Measurements from ENCODE around the gene PROM1.
A peak's percentile ranks its signal among the peaks of the same experiment; 100 is the strongest.

Gene PROM1

DNA sequence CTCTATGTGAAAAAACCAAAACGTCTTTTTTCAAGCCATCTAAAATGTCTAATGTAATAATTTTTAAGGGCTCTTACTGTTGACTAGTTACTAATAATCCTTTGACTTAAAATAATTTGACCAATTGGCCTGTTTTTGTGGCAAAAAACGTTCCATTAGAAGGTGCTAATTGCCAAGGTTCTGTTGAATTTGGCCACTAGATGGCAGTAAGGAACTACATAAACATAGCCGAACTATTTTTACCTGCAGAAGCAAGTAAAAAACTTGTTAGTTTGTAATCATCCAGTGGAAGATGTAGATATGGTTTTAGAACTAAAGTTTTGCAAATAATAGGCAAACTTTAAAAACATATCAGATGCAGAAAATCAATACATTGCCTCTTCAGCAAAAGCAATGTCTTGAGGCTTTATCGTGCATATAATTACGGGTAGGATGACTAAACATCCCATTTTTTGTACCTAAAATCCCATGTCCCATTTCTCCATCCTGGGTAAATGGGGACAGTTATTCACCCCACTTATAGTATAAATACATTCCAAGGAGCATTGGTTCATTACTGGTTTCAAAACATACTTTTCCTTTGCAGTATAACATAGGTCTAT lies 57.6 kb downstream of the PROM1 start:
- peak; percentile 43 for DNase-seq

DNA sequence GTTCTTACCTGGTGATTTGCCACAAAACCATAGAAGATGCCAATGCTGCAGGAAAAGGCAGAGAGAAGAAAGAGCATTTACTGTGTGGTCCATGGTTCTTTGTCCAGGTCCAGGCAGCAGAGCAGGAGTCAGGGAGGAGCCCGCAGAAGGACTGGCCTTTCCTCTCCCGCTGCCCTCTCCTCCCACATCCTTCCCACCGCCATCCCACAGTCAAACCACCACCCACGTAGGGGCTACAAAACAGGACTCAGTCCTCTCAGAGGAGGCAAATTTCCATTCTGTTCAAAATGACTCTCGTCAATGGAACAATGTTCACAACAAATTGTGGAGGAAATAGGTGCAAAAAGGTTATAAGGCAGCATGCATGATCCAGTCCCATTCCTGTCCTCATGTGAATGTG lies 58.6 kb downstream of the PROM1 start:
- no peak for DNase-seq

DNA sequence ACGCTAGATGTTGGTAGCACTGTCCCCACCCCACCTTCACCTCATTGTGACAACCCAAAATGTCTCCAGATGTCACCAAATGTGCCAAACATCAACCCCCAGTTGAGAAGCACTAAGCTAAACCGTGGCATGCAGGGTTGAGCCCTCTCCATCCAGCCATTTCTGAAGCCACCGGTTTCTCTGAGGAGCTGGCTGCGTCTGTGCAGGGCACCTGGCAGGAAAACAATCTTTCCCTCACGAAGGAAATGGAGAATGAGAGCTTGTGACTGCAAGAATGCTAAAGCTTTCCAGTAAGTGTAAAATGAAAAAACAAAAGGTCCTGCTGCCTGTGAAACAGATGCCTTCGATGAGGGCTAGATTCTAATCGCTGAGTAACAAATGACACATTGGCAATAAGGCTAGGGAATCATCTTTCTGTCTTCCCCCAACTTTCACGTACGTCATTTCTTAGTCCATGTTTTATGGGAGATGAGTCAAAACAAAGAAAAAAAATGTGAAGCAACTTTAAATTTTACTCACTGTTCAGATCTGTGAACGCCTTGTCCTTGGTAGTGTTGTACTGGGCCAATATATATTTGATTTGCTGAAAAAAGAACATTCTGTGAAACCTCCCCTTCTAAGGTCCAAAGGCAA lies 59.9 kb downstream of the PROM1 start:
- DNase-seq: no peak

DNA sequence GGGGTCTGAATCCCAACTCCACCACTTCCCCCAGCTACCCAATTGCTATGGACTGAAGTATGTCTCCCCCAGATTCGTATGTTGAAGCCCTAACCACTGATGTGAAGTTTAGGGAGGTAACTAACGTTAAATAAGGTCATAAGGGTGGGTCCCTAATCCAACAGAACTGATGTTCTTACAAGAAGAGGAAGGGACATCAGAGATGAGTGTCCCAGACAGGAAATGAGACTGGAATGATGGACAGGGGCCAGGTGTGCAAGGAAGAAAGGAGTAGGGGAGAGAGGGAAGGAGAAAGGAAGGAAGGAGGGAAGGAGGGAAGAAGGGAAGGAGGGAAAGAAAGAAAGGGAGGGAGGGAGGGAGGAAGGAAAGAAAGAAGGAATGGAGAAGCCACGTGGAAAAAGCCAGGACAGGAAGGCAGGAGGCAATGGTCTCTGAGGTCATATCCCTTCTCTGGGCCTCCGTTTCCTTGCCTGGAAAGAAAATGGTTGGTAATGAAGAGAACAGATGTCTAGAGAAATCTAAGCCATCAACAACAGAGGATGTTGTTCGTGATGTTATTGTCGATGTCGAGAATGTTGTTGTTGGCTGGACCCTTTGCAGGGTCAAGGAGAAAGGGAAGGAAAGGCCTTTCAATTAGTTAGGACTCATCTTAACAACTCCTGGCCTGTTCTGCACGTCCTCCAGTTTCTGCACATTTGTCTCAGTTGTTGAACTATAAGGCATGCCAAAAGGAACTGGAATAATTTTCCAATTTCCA lies 61.8 kb downstream of the PROM1 start:
- no peak for DNase-seq

DNA sequence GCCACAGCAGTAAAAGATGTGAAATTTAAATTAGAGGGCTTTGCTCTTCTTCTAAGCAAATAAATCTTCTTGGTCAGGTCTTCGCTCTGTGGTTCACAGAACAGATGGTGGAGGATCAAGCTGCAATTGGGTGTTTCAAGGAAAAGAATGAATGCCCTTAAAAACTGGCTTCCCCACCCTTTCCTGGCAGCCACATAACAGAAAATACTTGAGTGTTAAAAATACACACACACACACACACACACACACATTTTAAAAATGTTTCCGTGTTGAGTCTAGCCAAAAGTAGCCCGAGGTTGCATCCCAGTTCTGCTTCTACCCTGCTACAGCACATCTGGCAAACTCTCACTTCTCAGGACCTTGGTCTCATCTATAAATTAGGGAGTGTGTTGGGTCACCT lies 64.2 kb downstream of the PROM1 start:
- DNase-seq: no peak

DNA sequence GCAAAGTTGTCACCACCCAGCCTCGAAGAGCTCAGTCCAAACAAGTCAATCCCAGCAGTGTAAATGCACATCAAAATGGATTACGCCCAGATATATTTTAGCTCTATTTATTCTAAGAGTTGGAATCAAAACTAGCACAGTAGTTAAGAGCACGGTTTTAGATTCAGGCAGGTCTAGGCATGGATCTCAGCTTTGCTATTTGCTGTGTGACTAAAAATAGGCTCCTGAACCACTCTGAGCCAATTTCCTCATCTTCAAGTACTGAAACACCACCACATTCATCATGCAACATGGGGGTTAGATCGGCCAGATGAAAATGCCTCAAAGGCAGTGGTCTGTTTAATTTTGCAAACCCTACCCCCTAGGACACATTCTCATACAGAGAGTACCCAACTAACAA lies 65.0 kb downstream of the PROM1 start:
- DNase-seq: no peak

DNA sequence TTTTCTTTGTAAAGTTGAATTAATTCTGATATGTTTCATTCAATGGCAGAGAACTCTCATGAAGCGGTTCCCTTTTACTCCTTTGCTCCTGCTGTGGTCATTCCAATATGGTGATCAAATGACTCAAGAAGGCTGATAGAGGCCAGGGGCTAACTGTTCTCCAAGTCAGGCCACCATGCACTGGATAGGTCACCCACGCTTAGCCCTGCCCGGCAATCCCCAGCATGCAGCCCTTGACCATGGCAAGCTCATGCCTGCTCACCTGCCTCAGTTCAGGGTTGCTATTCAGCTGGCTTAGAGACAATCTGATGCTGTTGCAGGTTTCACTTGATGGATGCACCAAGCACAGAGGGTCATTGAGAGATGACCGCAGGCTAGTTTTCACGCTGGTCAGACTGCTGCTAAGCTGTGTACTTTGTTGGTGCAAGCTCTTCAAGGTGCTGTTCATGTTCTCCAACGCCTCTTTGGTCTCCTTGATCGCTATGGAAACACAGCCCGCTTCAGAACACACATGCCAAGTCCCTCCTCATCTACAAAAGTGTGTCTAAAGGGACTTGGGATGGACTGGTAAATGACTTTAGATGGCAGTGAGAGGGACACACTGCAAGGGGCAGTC lies 65.7 kb downstream of the PROM1 start:
- no peak for DNase-seq

DNA sequence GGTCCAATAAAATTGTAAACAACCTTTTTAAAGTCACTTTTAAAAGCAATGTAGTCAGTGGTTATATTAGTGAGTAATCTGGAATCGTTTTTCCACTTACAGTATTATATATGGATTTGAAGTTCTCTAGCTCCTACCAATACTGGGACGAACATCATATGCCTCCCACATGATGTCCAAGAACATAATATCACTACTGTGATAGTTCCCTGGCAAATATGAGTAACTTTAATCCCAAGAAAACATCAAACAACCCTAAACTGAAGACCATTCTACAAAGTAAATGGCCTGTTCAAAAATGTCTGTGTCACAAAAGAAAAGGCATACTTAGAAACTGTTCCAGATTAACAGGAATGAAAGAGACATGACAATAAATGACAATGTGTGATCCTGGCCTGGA lies 67.3 kb downstream of the PROM1 start:
- DNase-seq: no peak

DNA sequence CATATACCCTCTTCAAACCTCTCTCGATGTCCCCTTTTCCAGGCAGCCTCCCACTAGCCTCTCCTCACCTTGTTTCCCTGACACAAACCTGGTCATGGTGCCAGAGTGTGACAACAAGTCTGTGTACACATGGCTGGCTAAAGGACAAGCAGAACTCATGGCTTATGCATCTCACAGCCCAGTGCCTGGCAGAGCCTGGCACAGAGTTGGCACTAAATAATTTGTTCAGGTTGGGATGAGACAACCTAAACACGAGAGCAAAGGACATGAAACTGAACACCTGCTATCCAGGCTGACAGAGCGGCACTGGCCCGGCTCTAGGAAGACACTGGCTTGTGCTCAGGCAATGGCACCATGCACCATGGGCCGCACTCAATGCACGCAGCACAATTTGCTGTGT lies 72.7 kb downstream of the PROM1 start:
- DNase-seq: no peak

DNA sequence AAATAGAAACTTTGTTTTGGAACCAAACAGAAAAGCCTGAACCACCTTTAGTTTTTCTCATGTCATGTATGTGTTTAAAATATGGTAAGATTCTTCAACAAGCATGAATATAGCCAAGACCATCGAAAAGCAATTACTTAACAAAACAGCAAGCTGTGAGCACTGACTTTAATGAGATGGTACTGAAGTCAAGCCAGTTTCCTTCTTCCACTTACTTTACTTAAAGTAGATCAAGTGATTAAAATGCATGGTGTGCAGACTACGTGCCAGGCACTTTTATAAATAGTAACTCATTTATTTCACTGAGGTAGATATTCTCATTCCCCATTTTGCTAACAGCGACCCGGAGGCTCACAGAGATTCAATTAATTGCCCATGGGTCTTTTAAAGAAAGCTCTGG lies 74.7 kb downstream of the PROM1 start:
- DNase-seq: no peak

DNA sequence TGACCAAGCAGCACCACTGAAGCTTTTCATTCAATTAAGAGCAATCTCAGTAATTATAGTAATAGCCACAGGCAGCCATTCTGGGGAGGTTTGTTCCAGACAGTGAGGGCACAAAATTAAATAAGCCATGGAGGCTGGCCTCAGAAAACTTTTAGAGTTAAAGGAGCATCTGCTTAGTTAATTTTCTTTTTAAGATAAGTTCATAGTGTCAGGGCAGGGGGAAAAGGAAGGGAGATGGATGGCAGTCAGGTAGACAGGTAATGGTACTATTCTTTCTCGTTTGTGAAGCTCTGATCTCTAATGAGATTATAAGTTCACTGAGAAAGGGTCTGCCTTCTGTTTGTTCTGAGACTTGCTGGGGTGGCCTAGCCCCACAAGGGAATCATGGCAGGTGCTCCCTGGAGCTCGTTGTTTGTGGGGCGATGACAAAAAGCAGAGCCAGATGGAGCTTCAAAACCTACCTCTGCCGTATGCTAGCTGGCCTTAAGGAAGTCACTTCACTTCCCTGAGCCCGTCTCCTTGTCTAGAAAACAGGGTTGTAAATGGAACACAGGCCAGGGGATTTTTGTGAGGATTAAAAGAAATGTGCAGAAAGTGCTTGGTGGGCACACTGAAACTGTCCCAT lies 76.2 kb downstream of the PROM1 start:
- DNase-seq: no peak

DNA sequence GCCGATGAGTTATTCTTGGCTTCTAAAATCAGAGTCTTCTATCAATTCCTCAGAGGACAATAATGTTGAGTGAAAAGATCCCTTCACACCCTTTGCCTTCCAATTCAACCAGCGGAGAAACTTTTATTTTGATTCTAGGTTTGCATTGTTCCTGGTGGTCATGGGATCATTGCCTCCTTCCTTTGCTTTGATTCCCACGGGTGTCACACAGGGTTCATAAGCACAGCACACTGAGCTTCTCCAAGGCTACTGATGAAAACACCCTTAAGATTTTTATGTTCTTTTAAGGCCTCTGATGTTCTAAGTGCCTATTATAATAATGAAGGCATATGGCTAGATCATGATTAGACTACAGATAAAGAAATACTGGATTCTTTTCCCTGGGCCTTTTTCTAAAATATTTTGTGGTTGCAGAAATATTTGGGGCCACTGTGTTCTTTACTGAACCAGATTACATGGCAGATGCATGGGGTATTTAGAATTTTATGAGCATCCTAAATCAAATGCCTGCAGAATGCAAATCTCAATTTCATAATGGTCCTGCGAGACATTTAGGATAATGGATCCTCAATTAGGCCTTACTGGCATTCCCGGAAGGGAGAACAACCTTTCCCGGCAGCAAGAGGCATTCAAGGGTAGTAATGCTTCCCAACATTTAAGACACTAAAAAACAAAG lies 76.9 kb downstream of the PROM1 start:
- no peak for DNase-seq

DNA sequence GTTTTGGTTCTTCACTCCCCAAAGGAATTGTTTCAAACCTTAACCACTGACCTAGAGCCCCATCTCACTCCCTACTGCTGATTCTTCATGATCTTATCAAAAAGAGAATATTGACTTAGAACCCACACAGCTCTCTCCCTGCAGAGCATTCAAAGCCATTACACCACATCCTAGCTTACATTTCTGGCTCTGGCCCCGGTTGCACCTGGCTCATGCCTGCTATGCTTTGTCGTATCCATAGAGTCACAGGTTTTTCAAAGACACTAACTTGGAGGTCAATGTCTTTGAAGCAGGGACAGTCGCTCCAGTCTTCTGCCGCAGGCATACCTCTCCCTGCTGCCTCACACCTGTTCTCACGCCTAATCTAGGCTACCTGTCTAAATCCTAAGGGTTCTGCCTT lies 78.1 kb downstream of the PROM1 start:
- DNase-seq: no peak

DNA sequence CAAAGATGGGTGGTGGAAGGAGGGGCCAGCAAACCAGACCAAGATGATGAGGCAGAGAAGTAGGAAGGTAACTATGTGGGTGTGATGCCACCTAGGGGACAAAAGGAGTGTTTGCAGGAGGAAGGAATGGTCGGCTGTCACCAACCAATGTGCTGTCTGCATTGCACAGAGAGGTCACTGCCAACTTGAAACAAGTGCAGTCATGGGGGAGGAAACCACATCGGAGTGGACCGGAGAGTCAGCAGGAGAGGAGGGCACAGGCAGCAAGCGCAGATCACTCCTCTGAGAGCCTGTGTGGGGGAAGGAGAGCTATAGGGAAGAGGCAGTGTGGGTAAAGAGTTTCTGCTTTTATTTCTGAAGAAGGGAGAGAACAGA lies 82.4 kb downstream of the PROM1 start:
- peak; percentile 74 for DNase-seq

DNA sequence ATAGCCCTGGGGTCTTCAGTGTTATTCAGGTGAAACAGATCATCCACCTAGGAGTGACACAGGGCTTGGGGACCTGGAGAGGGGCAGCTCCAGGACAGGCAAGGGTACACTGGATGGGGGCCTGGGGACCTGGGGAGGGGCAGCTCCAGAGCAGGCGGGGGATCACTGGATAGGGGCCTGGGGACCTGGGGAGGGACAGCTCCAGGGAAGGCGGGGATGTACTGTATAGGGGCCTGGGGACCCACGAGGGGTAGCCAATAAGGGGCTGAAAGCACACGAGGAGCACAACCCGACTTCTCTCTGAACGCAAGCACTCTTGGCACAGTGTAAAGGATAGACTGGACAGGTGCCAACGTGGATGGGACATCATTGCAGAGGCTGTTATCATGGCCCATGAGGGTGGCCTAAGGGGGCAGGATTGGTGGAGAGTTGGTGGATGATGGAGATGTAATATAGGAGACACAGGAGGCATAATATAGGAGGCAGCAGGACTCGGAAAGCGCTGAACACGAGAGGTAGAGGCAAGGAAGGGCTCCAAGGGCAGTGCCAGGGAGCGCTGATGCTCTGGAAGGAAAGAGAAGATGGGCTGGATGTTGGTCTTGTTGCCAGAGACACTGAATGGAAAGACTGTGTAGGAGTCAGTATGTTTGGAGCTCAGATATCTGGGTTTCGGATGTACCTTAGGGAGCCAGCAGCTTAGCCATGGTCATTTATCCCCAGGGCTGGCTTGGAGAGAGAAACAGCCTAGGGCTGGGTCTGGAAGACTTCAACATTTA lies 82.9 kb downstream of the PROM1 start:
- DNase-seq: no peak

DNA sequence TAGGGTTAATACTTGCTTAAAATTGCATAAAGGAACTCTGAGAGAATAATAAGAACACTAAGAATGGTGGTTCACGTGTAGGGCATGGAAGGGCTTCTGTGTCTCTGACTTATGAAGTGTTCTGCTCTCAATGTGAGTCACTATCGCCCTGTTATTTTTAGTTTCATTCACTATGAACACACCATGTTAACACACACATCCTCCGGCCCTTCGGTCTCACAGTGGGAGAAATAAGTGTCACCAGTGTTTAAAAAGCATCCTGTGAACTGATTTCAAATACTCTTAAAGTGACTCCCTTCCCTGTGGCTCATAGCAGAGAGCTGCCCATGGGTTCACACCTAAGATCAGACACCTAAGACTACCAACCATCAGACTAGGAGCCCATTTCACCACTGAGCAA lies 87.0 kb downstream of the PROM1 start:
- DNase-seq: peak; percentile 8

DNA sequence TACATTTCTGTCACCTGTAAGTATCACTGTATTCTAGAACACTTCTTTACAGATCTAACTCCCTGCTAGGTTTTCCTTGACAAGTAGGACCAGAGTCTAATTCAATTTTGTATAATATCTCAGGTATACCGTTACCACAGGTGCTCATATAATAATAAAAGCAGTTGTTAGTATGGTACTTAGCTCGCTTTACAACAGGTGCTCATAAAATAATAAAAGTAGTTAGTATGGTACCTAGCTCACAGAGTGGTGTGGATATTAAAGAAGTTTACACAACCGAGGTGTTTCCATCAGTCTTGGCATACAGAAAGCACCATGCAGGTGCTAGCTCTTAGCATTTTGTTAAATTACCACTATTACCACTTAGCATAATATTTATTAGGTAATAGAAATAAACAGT lies 88.0 kb downstream of the PROM1 start:
- no peak for DNase-seq

DNA sequence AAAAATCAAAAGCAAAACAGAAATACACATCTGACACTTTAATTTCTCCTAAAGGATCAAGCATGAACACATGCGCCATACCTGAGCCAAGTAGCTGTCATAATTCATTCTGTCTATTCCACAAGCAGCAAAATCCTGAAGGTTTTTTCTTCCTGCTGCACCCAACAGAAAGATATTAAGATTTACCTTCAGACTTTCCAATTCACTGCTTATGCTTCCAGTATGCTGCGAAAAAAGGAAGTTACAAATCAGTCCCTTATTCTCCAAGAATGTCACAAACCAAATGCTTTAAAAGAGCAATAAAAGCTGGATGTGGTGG lies 91.7 kb downstream of the PROM1 start:
- DNase-seq: no peak

DNA sequence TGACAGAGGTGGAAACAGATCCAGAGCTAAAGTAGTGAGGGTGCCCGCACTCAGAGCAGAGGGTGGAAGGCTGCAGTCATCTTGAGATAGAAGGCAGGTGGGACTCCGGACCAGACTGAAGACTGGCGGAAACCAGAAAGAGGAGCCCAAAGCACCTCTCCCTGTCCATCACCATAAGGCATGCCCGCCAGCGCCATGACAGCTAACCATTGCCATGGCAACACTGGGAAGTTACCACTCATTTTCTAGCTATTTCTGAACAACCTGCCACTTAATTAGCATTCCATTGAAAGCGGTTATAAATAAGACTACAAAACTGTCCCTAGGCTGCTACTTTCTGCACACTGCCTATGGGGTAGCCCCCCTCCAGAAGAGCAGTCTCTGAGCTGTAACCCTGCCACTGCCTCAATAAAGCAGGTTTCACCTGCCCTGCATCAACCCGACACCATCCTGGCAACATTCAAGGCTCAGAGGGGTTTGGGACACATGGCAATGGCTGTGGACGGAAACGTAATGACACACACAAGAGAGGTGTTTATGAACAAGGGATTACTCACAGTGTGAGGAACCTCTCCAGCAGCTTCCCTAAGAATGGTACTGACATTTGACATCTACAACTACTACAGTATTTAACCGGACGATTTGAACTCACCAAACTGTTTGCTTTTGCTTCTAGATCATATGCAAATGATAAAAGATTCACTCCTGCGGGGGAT lies 93.1 kb downstream of the PROM1 start:
- DNase-seq: no peak

DNA sequence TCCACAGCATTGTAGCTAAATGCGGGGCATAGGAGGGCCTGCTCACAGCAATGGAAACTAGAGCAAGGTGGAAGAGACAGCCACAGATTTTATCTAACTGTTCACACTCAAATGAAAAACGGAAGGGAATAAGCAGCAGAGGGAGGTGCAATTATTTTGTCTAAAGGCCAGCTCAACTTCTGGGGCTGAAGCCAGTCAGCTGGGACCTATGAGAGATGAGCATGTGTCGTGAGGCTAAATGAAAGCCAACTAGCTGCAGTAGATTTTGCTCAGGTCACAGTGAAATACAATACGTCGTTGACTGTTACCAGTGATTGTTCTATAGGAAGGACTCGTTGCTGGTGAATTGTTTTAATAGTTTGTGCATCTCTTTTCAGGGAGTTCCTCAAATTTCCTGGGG lies 94.4 kb downstream of the PROM1 start:
- no peak for DNase-seq

DNA sequence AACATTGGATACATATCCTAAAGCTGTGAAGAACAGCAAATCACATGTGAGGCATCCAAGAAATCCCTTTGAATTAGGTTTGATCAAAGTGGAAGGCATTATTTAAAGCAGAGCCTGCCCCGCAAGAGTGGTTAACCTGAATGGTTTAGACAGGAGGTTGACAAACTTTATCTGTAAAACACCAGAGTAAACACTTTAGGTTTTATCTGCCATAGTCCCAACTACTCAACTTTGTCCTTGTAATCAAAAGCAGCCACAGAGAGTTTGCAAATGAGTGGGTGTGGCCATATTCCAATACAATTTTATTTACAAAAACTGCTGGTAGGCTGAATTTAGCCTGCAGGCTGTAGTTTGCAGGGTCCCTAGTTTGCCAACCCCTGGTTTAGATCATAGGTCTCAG lies 95.6 kb downstream of the PROM1 start:
- DNase-seq: no peak

DNA sequence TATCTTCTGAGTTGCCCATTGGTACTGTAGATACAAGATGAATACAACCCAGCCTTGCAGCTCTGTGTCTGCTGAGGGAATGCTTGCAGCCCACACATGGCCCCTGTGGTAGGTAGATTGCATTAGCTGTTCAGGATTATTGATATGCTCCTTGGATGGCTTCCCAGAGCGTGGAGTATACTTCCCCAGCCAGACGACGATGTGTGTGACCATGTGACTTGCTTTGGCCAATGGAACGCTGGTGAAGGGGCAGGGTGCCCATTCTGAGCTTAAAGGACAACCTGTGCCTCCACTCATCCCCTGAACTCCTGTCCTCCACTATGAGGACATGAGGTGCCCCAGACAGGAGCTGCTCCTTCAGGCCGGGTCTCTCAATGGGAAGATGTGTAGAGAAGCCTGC lies 96.9 kb downstream of the PROM1 start:
- no peak for DNase-seq
